Activated CD8-positive, alpha-beta memory T cell treated with anti-CD3 and anti-CD28 coated beads for 4 hours (primary cell): ENCODE data around the gene POC1A.

Source experiments
- DNase-seq, 2 donors: peaks; one replicate each; pipeline ENCODE4 v3.0.0-alpha.2; 2020; ENCODE audit warnings: low read depth in 2 of 2

The POC1A gene

GRCh38 chr3:52085681-52086282 lies 68.4 kb downstream of the POC1A start:
- DNase-seq = no peak

- DNase-seq = no peak
Observed at GRCh38 chr3:52084954-52085680, 69.1 kb downstream of the POC1A start.

GRCh38 chr3:52084216-52084945 lies 69.8 kb downstream of the POC1A start:
- DNase-seq = no peak

GRCh38 chr3:52083556-52084087 lies 70.6 kb downstream of the POC1A start:
- no peak for DNase-seq

- no peak for DNase-seq
Observed at GRCh38 chr3:52082951-52083350, 71.3 kb downstream of the POC1A start.

GRCh38 chr3:52080830-52081719 lies 73.1 kb downstream of the POC1A start:
- no peak for DNase-seq

- no peak for DNase-seq
Observed at GRCh38 chr3:52079958-52080357, 74.3 kb downstream of the POC1A start.

GRCh38 chr3:52078781-52079560 lies 75.3 kb downstream of the POC1A start:
- no peak for DNase-seq

GRCh38 chr3:52077925-52078324 lies 76.3 kb downstream of the POC1A start:
- DNase-seq = no peak

- DNase-seq = no peak
Observed at GRCh38 chr3:52076896-52077780, 77.1 kb downstream of the POC1A start.

GRCh38 chr3:52073490-52073889 lies 80.7 kb downstream of the POC1A start:
- no peak for DNase-seq

- no peak for DNase-seq
Observed at GRCh38 chr3:52072471-52072870, 81.8 kb downstream of the POC1A start.

GRCh38 chr3:52072020-52072419 lies 82.2 kb downstream of the POC1A start:
- no peak for DNase-seq

- DNase-seq = no peak
Observed at GRCh38 chr3:52070724-52071621, 83.2 kb downstream of the POC1A start.

GRCh38 chr3:52069855-52070254 lies 84.4 kb downstream of the POC1A start:
- DNase-seq = no peak

GRCh38 chr3:52069135-52069534 lies 85.1 kb downstream of the POC1A start:
- DNase-seq = no peak

GRCh38 chr3:52068730-52069129 lies 85.5 kb downstream of the POC1A start:
- no peak for DNase-seq

- no peak for DNase-seq
Observed at GRCh38 chr3:52068055-52068571, 86.1 kb downstream of the POC1A start.

GRCh38 chr3:52067526-52067925 lies 86.7 kb downstream of the POC1A start:
- DNase-seq = no peak
